Measurements from ENCODE around the gene RACGAP1.

DNA sequence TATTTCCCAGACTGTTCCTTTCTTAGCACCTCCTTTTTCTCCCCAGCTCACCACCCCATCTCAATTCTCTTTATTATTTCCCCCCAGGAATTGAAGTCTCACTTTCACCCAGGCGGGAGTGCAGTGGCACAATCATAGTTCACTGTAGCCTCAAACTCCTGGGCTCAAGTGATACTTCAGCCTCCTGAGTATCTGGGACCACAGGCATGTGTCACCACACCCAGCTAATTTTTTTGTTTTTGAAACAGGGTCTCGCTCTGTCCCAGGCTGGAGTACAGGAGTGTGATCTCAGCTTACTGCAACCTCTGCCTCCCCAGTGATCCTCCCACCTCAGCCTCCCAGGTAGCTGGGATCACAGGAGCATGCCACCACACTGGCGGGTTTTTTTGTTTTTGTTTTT, 11.0 kb downstream of the RACGAP1 start:
- TF ChIP-seq, protein P1, sequence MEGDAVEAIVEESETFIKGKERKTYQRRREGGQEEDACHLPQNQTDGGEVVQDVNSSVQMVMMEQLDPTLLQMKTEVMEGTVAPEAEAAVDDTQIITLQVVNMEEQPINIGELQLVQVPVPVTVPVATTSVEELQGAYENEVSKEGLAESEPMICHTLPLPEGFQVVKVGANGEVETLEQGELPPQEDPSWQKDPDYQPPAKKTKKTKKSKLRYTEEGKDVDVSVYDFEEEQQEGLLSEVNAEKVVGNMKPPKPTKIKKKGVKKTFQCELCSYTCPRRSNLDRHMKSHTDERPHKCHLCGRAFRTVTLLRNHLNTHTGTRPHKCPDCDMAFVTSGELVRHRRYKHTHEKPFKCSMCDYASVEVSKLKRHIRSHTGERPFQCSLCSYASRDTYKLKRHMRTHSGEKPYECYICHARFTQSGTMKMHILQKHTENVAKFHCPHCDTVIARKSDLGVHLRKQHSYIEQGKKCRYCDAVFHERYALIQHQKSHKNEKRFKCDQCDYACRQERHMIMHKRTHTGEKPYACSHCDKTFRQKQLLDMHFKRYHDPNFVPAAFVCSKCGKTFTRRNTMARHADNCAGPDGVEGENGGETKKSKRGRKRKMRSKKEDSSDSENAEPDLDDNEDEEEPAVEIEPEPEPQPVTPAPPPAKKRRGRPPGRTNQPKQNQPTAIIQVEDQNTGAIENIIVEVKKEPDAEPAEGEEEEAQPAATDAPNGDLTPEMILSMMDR (conservative IDR thresholded peaks at IDR 0.05; ENCODE audit: low read depth, low read length): no peak
- TF ChIP-seq EZH2 (IDR thresholded peaks at IDR 0.05; ENCODE audit: low read length, unreplicated experiment): no peak

Data from PC-3 (cell line).